PC-3 (cell line): ENCODE data around the gene SH3BGRL3.

ENCODE experiments used
- CTCF ChIP-seq: fragments of 300-600 bp; sonication (generic); conservative IDR thresholded peaks from 2 replicates; pipeline ENCODE4 v1.5.1; 2017; ENCODE audit warnings: antibody characterized with exemption, low read depth, mild to moderate bottlenecking, low read length
- EZH2 ChIP-seq: fragments of 300-600 bp; sonication (generic); IDR thresholded peaks from one replicate; pipeline ENCODE4 v1.6.1; 2017; ENCODE audit warnings: antibody characterized with exemption, mild to moderate bottlenecking, low read length; ENCODE audit not compliant: unreplicated experiment
- EZH2phosphoT487 ChIP-seq: fragments of 300-600 bp; sonication (generic); IDR thresholded peaks from 2 replicates; pipeline ENCODE4 v1.6.1; 2018; ENCODE audit warnings: mild to moderate bottlenecking, antibody characterized with exemption, low read length, borderline replicate concordance

- TF ChIP-seq EZH2 (no peak), CTCF (no peak), EZH2phosphoT487 (no peak)
Observed at GRCh38 chr1:26302733-26303405, 23.0 kb downstream of the SH3BGRL3 start.
